Measurements from ENCODE around the gene SFXN2.

DNA sequence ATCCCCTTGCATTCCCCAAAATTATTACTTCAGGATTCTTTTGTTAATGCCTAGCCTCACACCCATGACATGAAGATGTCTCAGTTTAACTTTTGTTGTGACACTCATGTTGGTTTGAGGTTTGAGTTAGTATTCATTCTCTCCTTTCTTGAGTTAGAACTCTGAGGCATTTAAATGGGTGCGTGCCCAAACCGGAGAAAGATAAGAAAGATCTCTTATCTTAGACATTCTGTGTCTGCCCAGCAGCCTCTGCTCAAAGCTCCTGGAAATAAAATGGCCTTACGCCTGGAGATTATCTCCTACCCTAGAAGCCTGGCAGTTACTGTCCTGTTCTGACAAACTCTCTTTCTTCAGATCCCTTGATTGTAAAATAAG is 55.7 kb downstream of the SFXN2 start:
- TF ChIP-seq, protein P1, sequence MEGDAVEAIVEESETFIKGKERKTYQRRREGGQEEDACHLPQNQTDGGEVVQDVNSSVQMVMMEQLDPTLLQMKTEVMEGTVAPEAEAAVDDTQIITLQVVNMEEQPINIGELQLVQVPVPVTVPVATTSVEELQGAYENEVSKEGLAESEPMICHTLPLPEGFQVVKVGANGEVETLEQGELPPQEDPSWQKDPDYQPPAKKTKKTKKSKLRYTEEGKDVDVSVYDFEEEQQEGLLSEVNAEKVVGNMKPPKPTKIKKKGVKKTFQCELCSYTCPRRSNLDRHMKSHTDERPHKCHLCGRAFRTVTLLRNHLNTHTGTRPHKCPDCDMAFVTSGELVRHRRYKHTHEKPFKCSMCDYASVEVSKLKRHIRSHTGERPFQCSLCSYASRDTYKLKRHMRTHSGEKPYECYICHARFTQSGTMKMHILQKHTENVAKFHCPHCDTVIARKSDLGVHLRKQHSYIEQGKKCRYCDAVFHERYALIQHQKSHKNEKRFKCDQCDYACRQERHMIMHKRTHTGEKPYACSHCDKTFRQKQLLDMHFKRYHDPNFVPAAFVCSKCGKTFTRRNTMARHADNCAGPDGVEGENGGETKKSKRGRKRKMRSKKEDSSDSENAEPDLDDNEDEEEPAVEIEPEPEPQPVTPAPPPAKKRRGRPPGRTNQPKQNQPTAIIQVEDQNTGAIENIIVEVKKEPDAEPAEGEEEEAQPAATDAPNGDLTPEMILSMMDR (conservative IDR thresholded peaks at IDR 0.05 in 1 of 2, IDR thresholded peaks at IDR 0.05 in 1 of 2; ENCODE audit: low read depth in 1 of 2, low read length in 2 of 2), result no peak
- no peak for TF ChIP-seq EZH2 (IDR thresholded peaks at IDR 0.05; ENCODE audit: low read length, missing control alignments)

Measured in fibroblast of lung (primary cell).